ENCODE data around the gene SV2A. TPM values are rescaled to one million over a fixed set of nuclear protein-coding genes. Genes with fewer than 3 reads are reported as not detected.
A peak's percentile ranks its signal among the peaks of the same experiment; 100 is the strongest.

The SV2A gene
- total and polyA plus RNA-seq, 4 donors, result 0.13 to 0.51 (median 0.24) TPM

DNA sequence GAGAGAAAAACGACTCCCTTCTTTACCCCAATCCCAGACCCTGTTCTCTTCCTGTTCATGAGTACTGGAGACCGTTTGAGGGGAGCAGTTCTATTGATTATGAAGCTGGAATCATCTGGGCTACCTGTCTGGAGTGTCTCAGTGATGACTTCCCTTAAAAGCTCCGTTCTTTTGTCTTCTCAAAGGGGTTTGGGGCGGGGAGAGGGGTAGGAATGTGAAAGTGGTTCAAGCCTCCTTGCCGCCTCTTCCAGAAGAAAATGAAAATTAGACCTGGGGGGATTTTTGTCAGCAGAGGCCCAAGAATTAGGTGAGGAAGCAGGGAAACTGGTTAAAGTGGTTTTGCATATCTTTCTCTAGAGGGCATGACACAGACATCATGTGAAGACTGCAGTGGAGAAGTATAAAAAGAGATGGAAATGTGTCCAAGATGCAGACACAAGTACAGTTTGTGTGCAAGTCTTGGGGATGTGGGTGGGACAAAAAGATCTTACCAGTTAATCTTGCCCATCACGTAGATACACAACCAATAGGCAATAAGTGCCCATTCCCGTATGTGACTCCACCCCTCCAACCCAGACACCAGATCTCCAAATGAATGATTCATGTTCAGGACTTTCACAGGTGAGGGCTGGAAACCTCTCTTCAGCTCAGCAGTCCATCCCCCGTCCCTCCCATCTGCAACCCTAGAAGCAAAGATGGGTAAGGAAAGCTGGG is 19.5 kb upstream of the SV2A start:
- peaks cover 9 to 28% (median 12%) of the 10 kb centered on the region in 4 donors for H3K4me1 ChIP-seq (ENCODE audit: control insufficient read depth in 4 of 4, insufficient read depth in 4 of 4, low read length in 3 of 4)
- H3K27me3 ChIP-seq (ENCODE audit: control insufficient read depth in 4 of 4, insufficient read depth in 4 of 4, low read length in 3 of 4), result no peaks in the 10 kb centered on the region
- H3K9me3 ChIP-seq (ENCODE audit: control insufficient read depth in 4 of 4, low read length in 3 of 4), result no peaks in the 10 kb centered on the region
- no peak for DNase-seq (ENCODE audit: low spot score)
- no peaks in the 10 kb centered on the region for H3K36me3 ChIP-seq (ENCODE audit: control insufficient read depth in 4 of 4, insufficient read depth in 3 of 4, low read depth in 1 of 4, low read length in 3 of 4)
- WGBS, result 23% methylated on average over 8 of the region's 8 CpGs
- H3K4me3 ChIP-seq (ENCODE audit: low read depth in 1 of 3, low read length in 3 of 3), result peak overlapping the region in 1 of 3 donors; percentile 36
- H3K9ac ChIP-seq (ENCODE audit: low read depth in 1 of 2, low read length in 2 of 2), result no peak overlapping the region
- H3K27ac ChIP-seq (ENCODE audit: low read depth in 1 of 2, low read length in 2 of 2), result no peak overlapping the region
- TF ChIP-seq TAF1 (conservative IDR thresholded peaks at IDR 0.05) (no peak), JUND (IDR thresholded peaks at IDR 0.05) (peak in 1 of 2 donors; percentile 25), EGR1 (IDR thresholded peaks at IDR 0.05; ENCODE audit: low read depth in 2 of 2) (no peak), YY1 (IDR thresholded peaks at IDR 0.05) (no peak)

DNA sequence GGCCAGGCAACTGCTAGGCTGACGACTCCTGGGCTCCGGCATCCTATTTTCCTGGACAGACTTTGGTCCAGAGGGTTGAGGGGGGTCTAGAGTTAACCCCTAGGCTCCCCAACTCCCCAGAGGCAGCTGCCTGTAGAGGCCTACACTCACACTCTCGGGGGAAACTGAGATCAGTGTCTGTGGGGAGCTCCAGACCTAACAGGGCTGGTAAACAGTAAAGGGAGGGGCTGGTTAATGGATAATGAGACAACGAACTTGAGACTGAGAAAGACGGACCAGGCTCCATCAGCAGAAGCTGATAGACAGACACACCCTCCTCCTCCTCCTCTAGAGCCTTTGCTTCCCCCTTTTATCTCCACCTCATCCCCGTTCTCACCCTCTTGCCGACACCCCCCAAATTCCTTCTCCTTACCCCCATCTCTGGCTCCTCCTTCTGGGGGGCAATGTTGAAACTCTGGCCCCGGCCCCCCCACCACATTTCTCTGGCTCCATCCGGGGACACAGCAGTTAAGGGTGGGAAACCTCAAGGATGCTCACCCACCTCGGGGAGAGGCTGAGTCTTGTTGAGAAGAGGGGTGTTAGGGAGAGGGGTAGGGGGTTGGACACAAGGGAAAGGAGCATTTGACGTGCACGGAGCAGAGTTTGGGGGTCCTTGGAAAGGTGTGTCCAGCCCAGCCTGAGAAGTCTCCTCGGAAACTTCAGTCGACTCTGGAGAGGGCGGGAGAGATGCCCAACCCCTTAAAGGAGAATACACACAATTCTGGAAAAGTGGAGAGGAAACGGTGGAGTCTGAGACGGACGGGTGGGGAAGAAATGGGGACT is 18.7 kb upstream of the SV2A start, which contains the start of gene MTMR11:
MTMR11 (minus strand) TSS at position 710 of the 822 bp plus-strand sequence; CDS start at position 478, 232 bp downstream.
- H3K4me1 ChIP-seq (ENCODE audit: control insufficient read depth in 4 of 4, insufficient read depth in 4 of 4, low read length in 3 of 4), result peaks cover 9 to 28% (median 12%) of the 10 kb centered on the region in 4 donors
- 21% methylated on average over 18 of the region's 18 CpGs for WGBS
- H3K36me3 ChIP-seq (ENCODE audit: control insufficient read depth in 4 of 4, insufficient read depth in 3 of 4, low read depth in 1 of 4, low read length in 3 of 4), result no peaks in the 10 kb centered on the region
- no peak within 1 kb of the TSS for H3K27ac ChIP-seq (ENCODE audit: low read depth in 1 of 2, low read length in 2 of 2)
- H3K27me3 ChIP-seq (ENCODE audit: control insufficient read depth in 4 of 4, insufficient read depth in 4 of 4, low read length in 3 of 4), result no peaks in the 10 kb centered on the region
- peak within 1 kb of the TSS in 1 of 2 donors; percentile 53 for H3K9ac ChIP-seq (ENCODE audit: low read depth in 1 of 2, low read length in 2 of 2)
- DNase-seq (ENCODE audit: low spot score), result no peak
- TF ChIP-seq, protein P1, sequence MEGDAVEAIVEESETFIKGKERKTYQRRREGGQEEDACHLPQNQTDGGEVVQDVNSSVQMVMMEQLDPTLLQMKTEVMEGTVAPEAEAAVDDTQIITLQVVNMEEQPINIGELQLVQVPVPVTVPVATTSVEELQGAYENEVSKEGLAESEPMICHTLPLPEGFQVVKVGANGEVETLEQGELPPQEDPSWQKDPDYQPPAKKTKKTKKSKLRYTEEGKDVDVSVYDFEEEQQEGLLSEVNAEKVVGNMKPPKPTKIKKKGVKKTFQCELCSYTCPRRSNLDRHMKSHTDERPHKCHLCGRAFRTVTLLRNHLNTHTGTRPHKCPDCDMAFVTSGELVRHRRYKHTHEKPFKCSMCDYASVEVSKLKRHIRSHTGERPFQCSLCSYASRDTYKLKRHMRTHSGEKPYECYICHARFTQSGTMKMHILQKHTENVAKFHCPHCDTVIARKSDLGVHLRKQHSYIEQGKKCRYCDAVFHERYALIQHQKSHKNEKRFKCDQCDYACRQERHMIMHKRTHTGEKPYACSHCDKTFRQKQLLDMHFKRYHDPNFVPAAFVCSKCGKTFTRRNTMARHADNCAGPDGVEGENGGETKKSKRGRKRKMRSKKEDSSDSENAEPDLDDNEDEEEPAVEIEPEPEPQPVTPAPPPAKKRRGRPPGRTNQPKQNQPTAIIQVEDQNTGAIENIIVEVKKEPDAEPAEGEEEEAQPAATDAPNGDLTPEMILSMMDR (IDR thresholded peaks at IDR 0.05; ENCODE audit: low read depth, low read length, missing input control), result no peak
- no peak for TF ChIP-seq YY1 (IDR thresholded peaks at IDR 0.05)
- no peak for TF ChIP-seq HNF4G (IDR thresholded peaks at IDR 0.05)
- TF ChIP-seq JUND (IDR thresholded peaks at IDR 0.05), result no peak
- no peak for TF ChIP-seq SP1 (IDR thresholded peaks at IDR 0.05)
- no peak for TF ChIP-seq HNF4A (conservative IDR thresholded peaks at IDR 0.05)
- TF ChIP-seq RXRA (IDR thresholded peaks at IDR 0.05), result no peak
- TF ChIP-seq EGR1 (IDR thresholded peaks at IDR 0.05; ENCODE audit: low read depth in 2 of 2), result no peak
- no peak for TF ChIP-seq GABPA (IDR thresholded peaks at IDR 0.05 in 1 of 2, conservative IDR thresholded peaks at IDR 0.05 in 1 of 2)
- H3K9me3 ChIP-seq (ENCODE audit: control insufficient read depth in 4 of 4, low read length in 3 of 4), result no peaks in the 10 kb centered on the region
- peak within 1 kb of the TSS in 2 of 3 donors; percentile 1 to 36 for H3K4me3 ChIP-seq (ENCODE audit: low read depth in 1 of 3, low read length in 3 of 3)

DNA sequence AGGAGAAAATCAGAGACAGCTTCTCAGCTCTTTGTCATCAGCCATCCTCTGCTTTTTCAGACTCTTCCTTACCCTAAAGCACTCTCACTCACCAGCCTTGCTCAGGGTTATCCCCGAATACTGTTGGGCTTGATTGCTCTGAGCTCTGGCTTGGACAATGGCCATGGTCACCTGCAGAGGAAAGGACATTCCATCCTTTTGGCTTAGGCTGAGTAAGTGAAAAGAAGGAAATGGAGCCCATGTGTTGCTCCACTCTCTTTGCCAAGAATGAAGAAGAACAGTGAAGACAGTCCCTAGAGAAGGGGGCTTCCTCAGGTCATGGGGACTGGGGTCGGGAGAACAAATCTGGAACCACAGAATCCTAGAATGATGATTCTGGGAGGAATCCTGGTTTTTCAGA is 16.7 kb upstream of the SV2A start:
- DNase-seq (ENCODE audit: low spot score), result no peak
- Histone ChIP-seq H3K27ac (ENCODE audit: low read depth in 1 of 2, low read length in 2 of 2) (no peak overlapping the region), H3K36me3 (ENCODE audit: control insufficient read depth in 4 of 4, insufficient read depth in 3 of 4, low read depth in 1 of 4, low read length in 3 of 4) (no peaks in the 10 kb centered on the region), H3K27me3 (ENCODE audit: control insufficient read depth in 4 of 4, insufficient read depth in 4 of 4, low read length in 3 of 4) (no peaks in the 10 kb centered on the region), H3K9me3 (ENCODE audit: control insufficient read depth in 4 of 4, low read length in 3 of 4) (no peaks in the 10 kb centered on the region), H3K9ac (ENCODE audit: low read depth in 1 of 2, low read length in 2 of 2) (no peak overlapping the region), H3K4me3 (ENCODE audit: low read depth in 1 of 3, low read length in 3 of 3) (no peak overlapping the region), H3K4me1 (ENCODE audit: control insufficient read depth in 4 of 4, insufficient read depth in 4 of 4, low read length in 3 of 4) (peaks cover 9 to 22% (median 10%) of the 10 kb centered on the region in 4 donors)
- 84% methylated on average over 2 of the region's 2 CpGs for WGBS
- TF ChIP-seq FOXA2 (IDR thresholded peaks at IDR 0.05) (no peak), HNF4A (conservative IDR thresholded peaks at IDR 0.05) (no peak), NR2F2 (IDR thresholded peaks at IDR 0.05) (no peak), FOXA1 (IDR thresholded peaks at IDR 0.05) (no peak), JUND (IDR thresholded peaks at IDR 0.05) (no peak), HNF4G (IDR thresholded peaks at IDR 0.05) (no peak), RXRA (IDR thresholded peaks at IDR 0.05) (no peak), TAF1 (conservative IDR thresholded peaks at IDR 0.05) (no peak)
- TF ChIP-seq, protein P2, sequence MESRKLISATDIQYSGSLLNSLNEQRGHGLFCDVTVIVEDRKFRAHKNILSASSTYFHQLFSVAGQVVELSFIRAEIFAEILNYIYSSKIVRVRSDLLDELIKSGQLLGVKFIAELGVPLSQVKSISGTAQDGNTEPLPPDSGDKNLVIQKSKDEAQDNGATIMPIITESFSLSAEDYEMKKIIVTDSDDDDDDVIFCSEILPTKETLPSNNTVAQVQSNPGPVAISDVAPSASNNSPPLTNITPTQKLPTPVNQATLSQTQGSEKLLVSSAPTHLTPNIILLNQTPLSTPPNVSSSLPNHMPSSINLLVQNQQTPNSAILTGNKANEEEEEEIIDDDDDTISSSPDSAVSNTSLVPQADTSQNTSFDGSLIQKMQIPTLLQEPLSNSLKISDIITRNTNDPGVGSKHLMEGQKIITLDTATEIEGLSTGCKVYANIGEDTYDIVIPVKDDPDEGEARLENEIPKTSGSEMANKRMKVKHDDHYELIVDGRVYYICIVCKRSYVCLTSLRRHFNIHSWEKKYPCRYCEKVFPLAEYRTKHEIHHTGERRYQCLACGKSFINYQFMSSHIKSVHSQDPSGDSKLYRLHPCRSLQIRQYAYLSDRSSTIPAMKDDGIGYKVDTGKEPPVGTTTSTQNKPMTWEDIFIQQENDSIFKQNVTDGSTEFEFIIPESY (IDR thresholded peaks at IDR 0.05), result no peak
- TF ChIP-seq, protein P1 (IDR thresholded peaks at IDR 0.05; ENCODE audit: low read depth, low read length, missing input control), result no peak
- TF ChIP-seq, protein P3, sequence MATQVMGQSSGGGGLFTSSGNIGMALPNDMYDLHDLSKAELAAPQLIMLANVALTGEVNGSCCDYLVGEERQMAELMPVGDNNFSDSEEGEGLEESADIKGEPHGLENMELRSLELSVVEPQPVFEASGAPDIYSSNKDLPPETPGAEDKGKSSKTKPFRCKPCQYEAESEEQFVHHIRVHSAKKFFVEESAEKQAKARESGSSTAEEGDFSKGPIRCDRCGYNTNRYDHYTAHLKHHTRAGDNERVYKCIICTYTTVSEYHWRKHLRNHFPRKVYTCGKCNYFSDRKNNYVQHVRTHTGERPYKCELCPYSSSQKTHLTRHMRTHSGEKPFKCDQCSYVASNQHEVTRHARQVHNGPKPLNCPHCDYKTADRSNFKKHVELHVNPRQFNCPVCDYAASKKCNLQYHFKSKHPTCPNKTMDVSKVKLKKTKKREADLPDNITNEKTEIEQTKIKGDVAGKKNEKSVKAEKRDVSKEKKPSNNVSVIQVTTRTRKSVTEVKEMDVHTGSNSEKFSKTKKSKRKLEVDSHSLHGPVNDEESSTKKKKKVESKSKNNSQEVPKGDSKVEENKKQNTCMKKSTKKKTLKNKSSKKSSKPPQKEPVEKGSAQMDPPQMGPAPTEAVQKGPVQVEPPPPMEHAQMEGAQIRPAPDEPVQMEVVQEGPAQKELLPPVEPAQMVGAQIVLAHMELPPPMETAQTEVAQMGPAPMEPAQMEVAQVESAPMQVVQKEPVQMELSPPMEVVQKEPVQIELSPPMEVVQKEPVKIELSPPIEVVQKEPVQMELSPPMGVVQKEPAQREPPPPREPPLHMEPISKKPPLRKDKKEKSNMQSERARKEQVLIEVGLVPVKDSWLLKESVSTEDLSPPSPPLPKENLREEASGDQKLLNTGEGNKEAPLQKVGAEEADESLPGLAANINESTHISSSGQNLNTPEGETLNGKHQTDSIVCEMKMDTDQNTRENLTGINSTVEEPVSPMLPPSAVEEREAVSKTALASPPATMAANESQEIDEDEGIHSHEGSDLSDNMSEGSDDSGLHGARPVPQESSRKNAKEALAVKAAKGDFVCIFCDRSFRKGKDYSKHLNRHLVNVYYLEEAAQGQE (IDR thresholded peaks at IDR 0.05), result no peak

Measured in liver (tissue), 9 donors.